OCI-LY1 (cell line): ENCODE results near the gene DNM2.

ENCODE experiments used
- H2AFZ ChIP-seq: fragments of 200-600 bp; sonication (generic), shearing (Covaris generic); 2 replicates; pipeline ENCODE4 v1.6.0; 2014; ENCODE audit warnings: antibody characterized with exemption, mild to moderate bottlenecking, low read length
- H3F3A ChIP-seq: fragments of 200-600 bp; sonication (generic), shearing (Covaris generic); 2 replicates; pipeline ENCODE4 v1.6.0; 2014; ENCODE audit warnings: mild to moderate bottlenecking, antibody characterized with exemption, low read length, moderate library complexity; ENCODE audit not compliant: insufficient read depth
- H3K27ac ChIP-seq: fragments of 200-600 bp; sonication (generic); 2 replicates; pipeline ENCODE4 v1.5.1; 2014; ENCODE audit warnings: low read length, mixed run types, mild to moderate bottlenecking, low read depth; ENCODE audit not compliant: poor library complexity, severe bottlenecking
- H3K27me3 ChIP-seq: fragments of 200-600 bp; sonication (generic); 2 replicates; pipeline ENCODE4 v1.6.0; 2014; ENCODE audit warnings: antibody characterized with exemption, mild to moderate bottlenecking, low read length, moderate library complexity; ENCODE audit not compliant: insufficient read depth
- H3K36me3 ChIP-seq: fragments of 200-600 bp; sonication (generic); 2 replicates; pipeline ENCODE4 v1.6.1; 2014; ENCODE audit warnings: mild to moderate bottlenecking, antibody characterized with exemption, low read length, moderate library complexity, mixed read lengths; ENCODE audit not compliant: insufficient read depth
- H3K4me1 ChIP-seq: fragments of 200-600 bp; sonication (generic); 2 replicates; pipeline ENCODE4 v1.5.1; 2014; ENCODE audit warnings: mild to moderate bottlenecking, low read length, moderate library complexity; ENCODE audit not compliant: insufficient read depth, severe bottlenecking
- H3K4me2 ChIP-seq: fragments of 200-600 bp; sonication (generic), shearing (Covaris generic); 2 replicates; pipeline ENCODE4 v1.6.1; 2014; ENCODE audit warnings: low read length
- H3K4me3 ChIP-seq: fragments of 200-600 bp; sonication (generic); 2 replicates; pipeline ENCODE4 v1.5.1; 2014; ENCODE audit warnings: low read length, low read depth, mild to moderate bottlenecking, mixed read lengths; ENCODE audit not compliant: poor library complexity, severe bottlenecking
- H3K79me2 ChIP-seq: fragments of 200-600 bp; shearing (Covaris generic); 2 replicates; pipeline ENCODE4 v1.6.1; 2016; ENCODE audit warnings: mixed run types, low read length, mixed read lengths; ENCODE audit not compliant: insufficient read depth
- H3K9ac ChIP-seq: fragments of 200-600 bp; sonication (generic), shearing (Covaris generic); 2 replicates; pipeline ENCODE4 v1.6.1; 2014; ENCODE audit warnings: mild to moderate bottlenecking, low read length, mixed read lengths
- H3K9me2 ChIP-seq: fragments of 200-600 bp; sonication (generic), shearing (Covaris generic); 2 replicates; pipeline ENCODE4 v1.6.1; 2014; ENCODE audit warnings: low read depth, mild to moderate bottlenecking, low read length, mixed read lengths
- H3K9me3 ChIP-seq: fragments of 200-600 bp; shearing (Covaris generic); 2 replicates; pipeline ENCODE4 v1.6.1; 2014; ENCODE audit warnings: low read length, mixed read lengths
- H4K20me1 ChIP-seq: fragments of 200-600 bp; sonication (generic), shearing (Covaris generic); 2 replicates; pipeline ENCODE4 v1.6.0; 2016; ENCODE audit warnings: mild to moderate bottlenecking, low read length; ENCODE audit not compliant: insufficient read depth
- EZH2 ChIP-seq: fragments of 200-600 bp; sonication (generic), shearing (Covaris generic); IDR thresholded peaks from 2 replicates; pipeline ENCODE4 v1.8.0; 2017; ENCODE audit warnings: borderline replicate concordance, mixed run types, mild to moderate bottlenecking, antibody characterized with exemption, low read length, moderate library complexity, mixed read lengths
- TF ChIP-seq, protein P1 (sequence below): fragments of 200-600 bp; sonication (generic), shearing (Covaris generic); IDR thresholded peaks from 2 replicates; pipeline ENCODE4 v1.5.1; 2017; ENCODE audit warnings: mild to moderate bottlenecking, antibody characterized with exemption, low read length, moderate library complexity, mixed read lengths

Gene DNM2

DNA sequence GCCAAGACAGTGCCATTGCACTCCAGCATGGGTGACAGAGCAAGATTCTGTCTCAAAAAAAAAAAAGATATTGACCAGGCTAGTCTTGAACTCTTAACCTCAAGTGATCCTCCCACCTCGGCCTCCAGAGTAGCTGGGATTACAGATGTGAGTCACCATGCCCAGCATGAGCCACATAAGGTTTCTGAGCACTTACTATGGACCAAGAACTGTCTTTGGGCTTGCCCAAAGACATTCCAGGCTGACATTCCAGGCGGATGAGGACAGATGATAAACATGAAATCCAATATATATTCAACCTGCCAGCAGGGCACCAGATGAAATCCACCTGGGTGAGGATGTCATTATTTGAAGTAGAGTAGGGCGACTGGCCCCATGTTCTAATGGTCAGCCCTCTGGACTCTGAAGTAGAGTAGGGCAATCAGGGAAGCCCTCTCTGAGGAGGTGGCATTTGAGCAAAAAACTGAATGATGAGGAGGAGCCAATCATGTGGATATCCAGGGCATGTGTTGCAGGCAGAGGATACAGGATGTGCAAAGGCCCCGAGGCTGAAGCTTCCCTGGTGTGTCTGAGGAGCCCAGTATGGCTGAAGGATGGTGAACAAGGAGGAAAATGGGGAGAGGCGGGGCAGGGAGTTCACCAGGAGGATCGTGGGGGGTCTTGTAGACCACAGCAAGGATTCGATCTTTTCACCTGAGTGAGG lies 134.4 kb downstream of the DNM2 start:
- H2AFZ ChIP-seq = no peak overlapping the region
- no peak for TF ChIP-seq EZH2
- TF ChIP-seq, protein P1, sequence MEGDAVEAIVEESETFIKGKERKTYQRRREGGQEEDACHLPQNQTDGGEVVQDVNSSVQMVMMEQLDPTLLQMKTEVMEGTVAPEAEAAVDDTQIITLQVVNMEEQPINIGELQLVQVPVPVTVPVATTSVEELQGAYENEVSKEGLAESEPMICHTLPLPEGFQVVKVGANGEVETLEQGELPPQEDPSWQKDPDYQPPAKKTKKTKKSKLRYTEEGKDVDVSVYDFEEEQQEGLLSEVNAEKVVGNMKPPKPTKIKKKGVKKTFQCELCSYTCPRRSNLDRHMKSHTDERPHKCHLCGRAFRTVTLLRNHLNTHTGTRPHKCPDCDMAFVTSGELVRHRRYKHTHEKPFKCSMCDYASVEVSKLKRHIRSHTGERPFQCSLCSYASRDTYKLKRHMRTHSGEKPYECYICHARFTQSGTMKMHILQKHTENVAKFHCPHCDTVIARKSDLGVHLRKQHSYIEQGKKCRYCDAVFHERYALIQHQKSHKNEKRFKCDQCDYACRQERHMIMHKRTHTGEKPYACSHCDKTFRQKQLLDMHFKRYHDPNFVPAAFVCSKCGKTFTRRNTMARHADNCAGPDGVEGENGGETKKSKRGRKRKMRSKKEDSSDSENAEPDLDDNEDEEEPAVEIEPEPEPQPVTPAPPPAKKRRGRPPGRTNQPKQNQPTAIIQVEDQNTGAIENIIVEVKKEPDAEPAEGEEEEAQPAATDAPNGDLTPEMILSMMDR = no peak
- no peaks in the 10 kb centered on the region for H3K4me1 ChIP-seq
- H3K27me3 ChIP-seq = peaks cover 4% of the 10 kb centered on the region; the same call in 1 of the 2 replicates
- no peak overlapping the region for H3K4me2 ChIP-seq
- H3K9me3 ChIP-seq = no peaks in the 10 kb centered on the region
- H3K79me2 ChIP-seq = no peaks in the 10 kb centered on the region
- H3K27ac ChIP-seq = no peak overlapping the region
- H3K9me2 ChIP-seq = no peaks in the 10 kb centered on the region
- H3F3A ChIP-seq = no peaks in the 10 kb centered on the region
- H4K20me1 ChIP-seq = no peaks in the 10 kb centered on the region
- no peak overlapping the region for H3K4me3 ChIP-seq
- H3K36me3 ChIP-seq = no peaks in the 10 kb centered on the region; the same call in 1 of the 2 replicates
- H3K9ac ChIP-seq = no peak overlapping the region

DNA sequence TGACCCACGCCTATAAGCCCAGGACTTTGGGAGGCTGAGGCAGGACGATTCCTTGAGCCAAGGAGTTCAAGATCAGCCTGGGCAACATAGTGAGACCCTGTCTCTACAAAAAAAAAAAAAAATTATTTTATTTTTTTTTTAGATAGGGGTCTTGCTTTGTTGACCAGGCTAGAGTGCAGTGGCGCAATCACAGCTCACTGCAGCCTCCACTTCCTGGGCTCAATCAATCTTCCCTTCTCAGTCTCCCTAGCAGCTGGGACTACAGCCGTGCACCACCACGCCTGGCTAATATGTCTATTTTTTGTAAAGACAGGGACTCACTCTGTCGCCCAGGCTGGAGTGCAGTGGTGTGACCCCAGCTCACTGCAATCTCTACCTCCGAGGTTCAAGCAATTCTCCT lies 135.1 kb downstream of the DNM2 start:
- Histone ChIP-seq H3K4me1 (no peaks in the 10 kb centered on the region), H3K4me3 (no peak overlapping the region), H3K27ac (no peak overlapping the region), H3K4me2 (no peak overlapping the region), H4K20me1 (no peaks in the 10 kb centered on the region), H3K9me2 (no peaks in the 10 kb centered on the region), H3K27me3 (peaks cover 4% of the 10 kb centered on the region; the same call in 1 of the 2 replicates), H3K79me2 (no peaks in the 10 kb centered on the region), H3F3A (no peaks in the 10 kb centered on the region), H2AFZ (no peak overlapping the region), H3K9ac (no peak overlapping the region), H3K36me3 (no peaks in the 10 kb centered on the region), H3K9me3 (no peaks in the 10 kb centered on the region)
- TF ChIP-seq, protein P1 = no peak
- no peak for TF ChIP-seq EZH2

DNA sequence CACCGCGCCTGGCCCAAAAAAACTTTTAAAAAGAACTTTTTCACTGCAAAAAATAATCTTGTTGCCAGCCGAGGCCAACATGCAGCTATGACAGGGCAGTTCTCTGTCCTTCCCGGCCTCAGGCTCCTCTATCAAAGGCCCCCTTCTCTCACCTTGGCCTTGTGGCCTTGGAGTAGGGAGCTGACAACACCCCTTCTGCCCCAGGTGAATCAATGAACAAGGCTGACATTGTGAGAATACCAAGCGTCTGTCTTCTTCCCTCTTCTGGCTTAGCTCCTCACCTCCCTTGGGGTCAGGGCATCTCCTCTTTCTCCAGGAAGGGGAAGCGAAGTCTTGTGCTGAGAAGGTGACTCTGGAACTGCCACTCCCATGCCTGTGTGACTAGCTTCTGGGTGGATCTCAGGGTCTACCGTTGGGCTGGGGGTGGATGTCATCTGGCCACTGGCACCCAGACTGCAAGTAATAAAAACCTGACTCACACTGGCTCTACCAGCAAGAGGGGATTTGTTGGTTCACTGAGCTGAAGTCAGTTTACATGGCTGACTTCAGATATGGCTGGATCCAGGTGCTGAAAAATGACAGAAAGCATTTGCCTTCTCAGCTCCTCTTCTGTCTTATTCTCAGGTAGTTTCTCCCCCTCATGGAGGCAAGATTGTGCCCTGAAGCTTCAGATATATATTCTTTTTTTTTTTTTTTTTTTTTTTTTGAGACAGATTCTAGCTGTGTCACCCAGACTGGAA lies 136.6 kb downstream of the DNM2 start:
- Histone ChIP-seq H2AFZ (no peak overlapping the region), H3K4me3 (no peak overlapping the region)

More for the DNA sequence above, 136.6 kb downstream of the DNM2 start:
- no peak overlapping the region for H3K9ac ChIP-seq
- no peaks in the 10 kb centered on the region for H3K36me3 ChIP-seq
- no peaks in the 10 kb centered on the region for H4K20me1 ChIP-seq
- no peaks in the 10 kb centered on the region for H3K79me2 ChIP-seq
- H3K9me2 ChIP-seq = no peaks in the 10 kb centered on the region
- H3K4me2 ChIP-seq = no peak overlapping the region
- H3K27ac ChIP-seq = no peak overlapping the region
- no peak for TF ChIP-seq EZH2
- H3K4me1 ChIP-seq = no peaks in the 10 kb centered on the region
- H3K27me3 ChIP-seq = peaks cover 4% of the 10 kb centered on the region; the same call in 1 of the 2 replicates
- H3F3A ChIP-seq = no peaks in the 10 kb centered on the region
- H3K9me3 ChIP-seq = no peaks in the 10 kb centered on the region
